GM12801 (cell line): ENCODE results near the gene SMIM10L2A.

Source experiments
- CTCF ChIP-seq: IDR thresholded peaks from one replicate; pipeline ENCODE4 v1.5.1; 2011; ENCODE audit warnings: control low read depth; ENCODE audit not compliant: insufficient read length; ENCODE audit errors: extremely low read depth

The SMIM10L2A gene

GRCh38 chrX:135449637-135450550 lies 28.1 kb downstream of the SMIM10L2A start:
- no peak for TF ChIP-seq CTCF

DNA sequence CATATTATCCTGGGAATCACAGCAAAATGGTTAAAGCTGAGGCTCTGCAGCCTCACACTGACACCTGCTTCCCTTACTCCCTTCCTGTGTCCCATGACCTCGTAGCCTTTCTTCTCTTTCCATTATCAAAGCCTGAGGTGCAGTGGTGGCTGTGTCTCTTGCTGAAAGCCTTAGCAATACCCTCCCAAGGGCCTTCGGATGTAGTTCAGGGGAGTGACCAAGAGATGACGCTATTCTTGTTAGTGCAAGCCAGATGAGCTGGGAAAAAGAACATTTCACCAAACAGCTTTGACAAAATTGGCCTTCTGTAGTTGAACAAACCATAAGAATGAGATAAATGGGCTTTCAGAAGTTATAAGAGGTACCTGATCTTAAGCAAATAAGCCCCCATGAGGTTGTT lies 31.6 kb downstream of the SMIM10L2A start:
- no peak for TF ChIP-seq CTCF

DNA sequence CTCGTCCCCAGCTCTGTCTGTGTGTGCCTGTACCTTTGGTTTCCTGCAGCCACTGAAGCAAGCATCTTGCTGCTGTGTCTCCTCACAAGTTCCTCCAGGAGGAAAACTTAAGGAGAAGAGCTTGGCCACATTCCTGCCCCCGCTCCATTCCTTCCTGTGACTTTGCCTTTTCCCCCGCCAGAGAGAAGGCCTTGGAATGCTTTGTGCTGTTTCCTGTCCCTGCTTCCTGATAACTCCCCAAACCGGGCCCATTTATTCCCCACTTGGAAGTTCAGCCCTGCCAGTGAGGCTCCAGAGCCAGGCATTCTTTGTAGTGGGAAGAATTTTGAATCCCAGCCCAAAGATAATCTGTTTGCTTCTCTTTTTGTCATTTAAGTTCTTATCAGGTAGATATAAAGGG lies 33.1 kb downstream of the SMIM10L2A start:
- no peak for TF ChIP-seq CTCF

DNA sequence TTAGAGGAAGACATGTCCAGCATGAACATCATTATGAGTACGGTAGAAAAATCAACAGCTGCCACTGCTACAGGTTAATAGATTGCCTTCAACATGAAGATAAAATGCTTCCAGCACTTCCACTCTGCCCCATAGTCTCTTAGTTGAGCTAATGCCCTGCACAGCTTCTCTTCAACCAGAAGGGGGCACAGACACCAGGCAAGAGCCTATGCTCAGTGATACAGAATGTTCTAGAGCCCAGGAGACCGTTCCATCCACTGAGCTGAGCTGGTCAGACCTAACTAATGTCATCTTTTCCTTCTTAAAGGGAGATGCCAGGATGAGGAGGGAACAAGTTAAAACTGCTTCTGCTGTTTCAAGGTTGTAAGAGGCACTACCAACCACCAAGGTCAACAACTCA lies 42.2 kb downstream of the SMIM10L2A start:
- TF ChIP-seq CTCF, result no peak

- TF ChIP-seq CTCF, result no peak
Observed at GRCh38 chrX:135476378-135476777, 54.6 kb downstream of the SMIM10L2A start.

- no peak for TF ChIP-seq CTCF
Observed at GRCh38 chrX:135477576-135477975, 55.8 kb downstream of the SMIM10L2A start.
